GM12878 (cell line): ENCODE measurements around the gene KPTN. TPM values are rescaled to one million over a fixed set of nuclear protein-coding genes. Genes with fewer than 3 reads are reported as not detected.
A peak's percentile ranks its signal among the peaks of the same experiment; 100 is the strongest.

Experiments
- ATAC-seq: fragments of 200-7000 bp; cut with Tn5 transposase; 3 replicates; pipeline ENCODE4 v1.9.1; 2020; ENCODE audit warnings: mild to moderate bottlenecking, moderate library complexity
- BruUV-seq: library from RNA; stranded (reverse); fragments of 400-500 nt; replicated peaks from 2 replicates; lab custom pipeline; 2021; lab: Mats Ljungman, UMichigan
- CTCF ChIA-PET: fragments of 300-600 bp; sonication (Branson Sonifier 250); formaldehyde crosslinking; extraction: SDS; loops from one replicate; lab custom pipeline; 2021; ENCODE audit warnings: inconsistent platforms; lab: Yijun Ruan, JAX
- POLR2A ChIA-PET: fragments of 350-600 bp; formaldehyde crosslinking; extraction: SDS; loops from one replicate; lab custom pipeline; 2021; ENCODE audit warnings: inconsistent platforms; lab: Charles Lee
- RAD21 ChIA-PET: fragments of 300-600 bp; sonication (Branson Sonifier 250); formaldehyde crosslinking; loops from one replicate; lab custom pipeline; 2023; ENCODE audit warnings: antibody characterized with exemption; ENCODE audit not compliant: unreplicated experiment; lab: Charles Lee
- SMC1A ChIA-PET: fragments of 300-600 bp; sonication (Branson Sonifier 250); formaldehyde crosslinking; loops from one replicate; lab custom pipeline; 2023; ENCODE audit not compliant: unreplicated experiment, uncharacterized antibody; lab: Charles Lee
- DNase-seq: peaks from one replicate; pipeline ENCODE4 v3.0.0-alpha.2; 2011; ENCODE audit warnings: low read depth, low spot score
- FAIRE-seq: peaks from 3 replicates; lab custom pipeline; 2011; peaks lifted over from hg19 to GRCh38; lab: Jason Lieb, UNC
- H2AFZ ChIP-seq: 2 replicates; pipeline ENCODE4 v1.6.0; 2011; ENCODE audit warnings: low read depth, low read length, control low read depth; ENCODE audit not compliant: control insufficient read depth
- H3K27ac ChIP-seq: 2 replicates; pipeline ENCODE4 v1.5.1; 2011; ENCODE audit warnings: control low read depth; ENCODE audit not compliant: control insufficient read depth, insufficient read depth
- H3K27me3 ChIP-seq, 2 experiments: replicated peaks in 1 of 2; 2 replicates each; pipeline versions ENCODE4 v1.6.0 to v1.6.1; 2011; ENCODE audit warnings: low read length in 1 of 2; ENCODE audit not compliant: control insufficient read depth in 2 of 2, insufficient read depth in 2 of 2
- H3K36me3 ChIP-seq, 2 experiments: 2 replicates each; pipeline ENCODE4 v1.5.1; 2011; ENCODE audit warnings: low read length in 1 of 2; ENCODE audit not compliant: control insufficient read depth in 2 of 2, insufficient read depth in 2 of 2
- H3K4me1 ChIP-seq: 2 replicates; pipeline ENCODE4 v1.6.1; 2011; ENCODE audit warnings: mild to moderate bottlenecking, low read length, moderate library complexity, mixed read lengths; ENCODE audit not compliant: control insufficient read depth, insufficient read depth
- H3K4me2 ChIP-seq: 2 replicates; pipeline ENCODE4 v1.6.0; 2011; ENCODE audit warnings: control low read depth; ENCODE audit not compliant: control insufficient read depth, insufficient read depth
- H3K4me3 ChIP-seq: fragments of 200-600 bp; sonication (generic); 2 replicates; pipeline ENCODE4 v1.5.1; 2016
- H3K79me2 ChIP-seq: 2 replicates; pipeline ENCODE4 v1.6.0; 2011; ENCODE audit warnings: low read length; ENCODE audit not compliant: control insufficient read depth, insufficient read depth
- H3K9ac ChIP-seq: 2 replicates; pipeline ENCODE4 v1.8.0; 2011; ENCODE audit warnings: low read length, control low read depth, mixed read lengths; ENCODE audit not compliant: control insufficient read depth, insufficient read depth
- H3K9me3 ChIP-seq: replicated peaks from 3 replicates; pipeline ENCODE4 v1.5.1; 2011; ENCODE audit warnings: mild to moderate bottlenecking, low read length; ENCODE audit not compliant: control insufficient read depth, insufficient read depth
- H4K20me1 ChIP-seq: 2 replicates; pipeline ENCODE4 v1.6.0; 2011; ENCODE audit not compliant: control insufficient read depth, insufficient read depth
- CBFB ChIP-seq: IDR thresholded peaks from 2 replicates; pipeline ENCODE4 v1.6.1; 2016; ENCODE audit warnings: antibody characterized with exemption, low read depth
- HCFC1 ChIP-seq: fragments of 150-350 bp; IDR thresholded peaks from 2 replicates; pipeline ENCODE4 v1.6.1; 2014; ENCODE audit warnings: low read length
- IKZF1 ChIP-seq: fragments of 450-650 bp; conservative IDR thresholded peaks from 2 replicates; pipeline ENCODE4 v1.6.1; 2017; ENCODE audit warnings: antibody characterized with exemption, mild to moderate bottlenecking
- NBN ChIP-seq: fragments of 450-650 bp; IDR thresholded peaks from 2 replicates; pipeline ENCODE4 v1.6.1; 2016
- PAX8 ChIP-seq: fragments of 450-650 bp; IDR thresholded peaks from 2 replicates; pipeline ENCODE4 v1.6.1; 2017; ENCODE audit warnings: mild to moderate bottlenecking, moderate library complexity
- POLR2AphosphoS5 ChIP-seq: IDR thresholded peaks from 2 replicates; pipeline ENCODE4 v1.6.1; 2011; ENCODE audit warnings: mild to moderate bottlenecking, low read length, inconsistent platforms
- RAD21 ChIP-seq: IDR thresholded peaks from 2 replicates; pipeline ENCODE4 v1.6.1; 2011; ENCODE audit warnings: mild to moderate bottlenecking, low read depth, low read length, moderate library complexity; ENCODE audit not compliant: insufficient read depth
- SIN3A ChIP-seq: IDR thresholded peaks from 2 replicates; pipeline ENCODE4 v1.6.1; 2012; ENCODE audit warnings: low read depth, low read length, improper control_type of control experiment
- SMAD1 ChIP-seq: fragments of 450-650 bp; IDR thresholded peaks from 2 replicates; pipeline ENCODE4 v1.6.1; 2018; ENCODE audit warnings: mild to moderate bottlenecking, low read depth; ENCODE audit not compliant: partially characterized antibody
- WGBS: methylation state at CpG from one replicate; pipeline ENCODE4 v1.1.6; 2016; ENCODE audit warnings: low lambda C conversion rate; ENCODE audit not compliant: insufficient replicate concordance, insufficient coverage; ENCODE audit errors: missing lambda C conversion rate; 5-methylcytosine and 5-hydroxymethylcytosine counted together
- in situ Hi-C: fragments of 300-500 bp; cut with MboI; formaldehyde crosslinking; loops from 9 replicates; pipeline ENCODE4 v1.14.3; 2018; ENCODE audit warnings: mixed read lengths
- intact Hi-C: fragments of 100-400 bp; cut with micrococcal nuclease; formaldehyde crosslinking; loops from one replicate; pipeline ENCODE4 v1.14.2; 2022; ENCODE audit not compliant: unreplicated experiment
- polyA plus RNA-seq, 11 experiments: library from polyadenylated mRNA; depleted of rRNA in 4 of 11; unstranded in 6 of 11; stranded (reverse) in 5 of 11; fragments of >200 nt; fragmentation: Nextera tagmentation in 4 of 11; fragmentation: Illumina TruSeq in 1 of 11; extraction: Ambion mirVana in 4 of 11; extraction: Trizol in 1 of 11; gene quantifications; 1 replicate in 1 of 11; 2 replicates in 10 of 11; pipeline versions ENCODE4 v1.2.1 to v1.2.3, GENCODE V29; 2011 to 2016; ENCODE audit warnings: inconsistent platforms in 2 of 11, missing spikeins in 2 of 11, low read depth in 1 of 11
- total RNA-seq, 4 experiments: library from RNA; depleted of rRNA in 3 of 4; stranded (reverse); fragments of >200 nt in 3 of 4; fragmentation: Illumina TruSeq in 1 of 4; extraction: Trizol in 1 of 4; gene quantifications; 2 replicates each; pipeline versions ENCODE4 v1.2.1 to v1.2.3, GENCODE V29; 2013 to 2021
- TF ChIP-seq, protein P1 (sequence below): IDR thresholded peaks from 2 replicates; pipeline ENCODE4 v1.6.1; 2012; ENCODE audit warnings: mild to moderate bottlenecking, low read depth, low read length
- TF ChIP-seq, protein P2 (sequence below): IDR thresholded peaks from 2 replicates; pipeline ENCODE4 v1.6.1; 2011; ENCODE audit warnings: low read depth, mild to moderate bottlenecking, low read length, moderate library complexity, borderline replicate concordance; ENCODE audit errors: extremely low read depth
- TF ChIP-seq, protein P3 (sequence below): IDR thresholded peaks from 2 replicates; pipeline ENCODE4 v1.6.1; 2012; ENCODE audit warnings: low read depth, low read length, improper control_type of control experiment

KPTN gene
- total and polyA plus RNA-seq, 10 of the 15 experiments (the other 5 are each of a cell fraction or from before 2014, with no cell fraction given) = 0.60 to 10.1 (median 6.0) TPM

DNA sequence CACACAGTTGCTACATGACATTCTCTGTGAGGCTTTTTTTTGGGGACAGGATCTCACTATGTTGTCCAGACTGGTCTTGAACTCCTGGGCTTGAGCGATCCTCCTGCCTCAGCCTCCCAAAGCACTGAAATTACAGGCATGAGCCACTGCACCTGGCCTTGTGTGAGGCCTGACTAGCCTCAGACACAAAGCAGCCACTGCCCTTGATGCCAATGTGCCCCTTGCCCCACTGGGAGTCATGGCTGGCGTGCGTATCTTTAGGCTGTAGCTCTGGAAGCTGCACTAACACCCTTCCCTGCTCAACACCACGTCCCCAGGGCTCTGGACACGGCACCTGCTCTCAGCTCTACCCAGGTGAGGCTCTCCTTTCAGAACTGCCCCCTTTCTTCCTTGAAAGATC lies 14.5 kb upstream of the KPTN start:
- no peak for FAIRE-seq
- H3K4me3 ChIP-seq = no peak overlapping the region
- H2AFZ ChIP-seq = no peak overlapping the region
- RAD21 ChIA-PET = interaction anchor here (1.4 kb wide), 1 partner anchor 60 kb away, joined by 4 read pairs; no protein-coding TSS in a partner anchor
- ATAC-seq = no peak
- peaks cover 27 to 32% of the 10 kb centered on the region in 2 experiments for H3K36me3 ChIP-seq
- no peaks in the 10 kb centered on the region; the same call in 1 of the 2 replicates for H4K20me1 ChIP-seq
- no peaks in the 10 kb centered on the region for H3K9me3 ChIP-seq
- no peaks in the 10 kb centered on the region for H3K27me3 ChIP-seq
- SMC1A ChIA-PET = no interaction called here
- CTCF ChIA-PET = no interaction called here
- no peak overlapping the region for H3K4me2 ChIP-seq
- in situ Hi-C loops = no loop called here
- intact Hi-C loops = no loop called here
- POLR2A ChIA-PET = interaction anchor here (1.2 kb wide), 1 partner anchor 12 kb away, joined by 3 read pairs; no protein-coding TSS in a partner anchor
- H3K79me2 ChIP-seq = no peaks in the 10 kb centered on the region; the same call in 1 of the 2 replicates
- no peak for TF ChIP-seq IKZF1
- peak; percentile 62; the same call in 1 of the 2 replicates for TF ChIP-seq POLR2AphosphoS5
- DNase-seq = no peak
- no peak overlapping the region for H3K27ac ChIP-seq
- WGBS = 85% methylated on average over 5 of the region's 5 CpGs
- H3K4me1 ChIP-seq = no peaks in the 10 kb centered on the region
- no peak overlapping the region for H3K9ac ChIP-seq
- no TSS peak for BruUV-seq

DNA sequence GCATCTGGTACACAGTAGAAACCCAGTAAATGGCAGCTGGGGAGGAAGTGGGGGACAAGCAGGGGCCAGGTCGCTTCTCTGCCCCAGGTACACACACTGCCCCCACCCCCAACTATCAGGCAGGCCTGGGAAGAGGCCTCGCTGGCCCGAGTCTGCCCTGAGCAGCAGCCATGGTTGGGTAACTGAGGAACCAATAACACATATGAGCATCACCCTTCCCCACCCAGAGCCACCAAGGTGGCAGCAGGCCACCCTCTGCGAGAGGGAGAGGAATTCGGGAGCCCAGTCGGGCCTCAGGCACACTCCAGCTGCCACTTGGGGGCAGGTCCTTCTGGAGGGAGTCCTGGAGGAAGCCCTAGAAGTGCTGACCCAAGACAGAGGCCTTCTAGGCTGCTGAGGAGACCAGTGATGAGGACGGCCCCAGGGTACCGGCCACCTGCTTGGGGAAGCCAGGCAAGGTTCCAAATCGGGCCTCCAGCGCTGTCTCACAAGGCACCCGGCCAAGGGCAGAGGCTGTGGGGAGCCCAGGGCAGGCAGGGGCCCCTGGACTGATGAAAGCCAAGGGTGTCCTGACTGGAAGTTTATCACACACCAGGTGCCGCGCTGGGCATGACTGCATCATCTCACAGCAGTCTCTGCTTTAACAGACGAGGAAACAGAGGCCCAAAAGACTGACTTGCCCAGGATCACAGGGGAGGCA lies 14.0 kb upstream of the KPTN start:
- H4K20me1 ChIP-seq = no peaks in the 10 kb centered on the region; the same call in 1 of the 2 replicates
- no peak overlapping the region for H3K4me3 ChIP-seq
- ChIA-PET RAD21 (no interaction called here), CTCF (interaction anchor here (1.0 kb wide), 1 partner anchor 10 kb away, joined by 3 read pairs; no protein-coding TSS in a partner anchor), POLR2A (no interaction called here), SMC1A (no interaction called here)
- FAIRE-seq (no peak), ATAC-seq (no peak), DNase-seq (no peak)
- no peak overlapping the region for H3K4me2 ChIP-seq
- BruUV-seq = no TSS peak
- no peaks in the 10 kb centered on the region for H3K27me3 ChIP-seq
- peaks cover 22 to 33% of the 10 kb centered on the region in 2 experiments for H3K36me3 ChIP-seq
- H3K79me2 ChIP-seq = no peaks in the 10 kb centered on the region; the same call in 1 of the 2 replicates
- H3K9ac ChIP-seq = no peak overlapping the region
- in situ Hi-C loops = no loop called here
- WGBS = 92% methylated on average over 14 of the region's 14 CpGs
- no peaks in the 10 kb centered on the region for H3K9me3 ChIP-seq
- H2AFZ ChIP-seq = no peak overlapping the region
- no peak overlapping the region for H3K27ac ChIP-seq
- H3K4me1 ChIP-seq = no peaks in the 10 kb centered on the region
- intact Hi-C loops = no loop called here
- no peak for TF ChIP-seq SMAD1
- TF ChIP-seq, protein P1, sequence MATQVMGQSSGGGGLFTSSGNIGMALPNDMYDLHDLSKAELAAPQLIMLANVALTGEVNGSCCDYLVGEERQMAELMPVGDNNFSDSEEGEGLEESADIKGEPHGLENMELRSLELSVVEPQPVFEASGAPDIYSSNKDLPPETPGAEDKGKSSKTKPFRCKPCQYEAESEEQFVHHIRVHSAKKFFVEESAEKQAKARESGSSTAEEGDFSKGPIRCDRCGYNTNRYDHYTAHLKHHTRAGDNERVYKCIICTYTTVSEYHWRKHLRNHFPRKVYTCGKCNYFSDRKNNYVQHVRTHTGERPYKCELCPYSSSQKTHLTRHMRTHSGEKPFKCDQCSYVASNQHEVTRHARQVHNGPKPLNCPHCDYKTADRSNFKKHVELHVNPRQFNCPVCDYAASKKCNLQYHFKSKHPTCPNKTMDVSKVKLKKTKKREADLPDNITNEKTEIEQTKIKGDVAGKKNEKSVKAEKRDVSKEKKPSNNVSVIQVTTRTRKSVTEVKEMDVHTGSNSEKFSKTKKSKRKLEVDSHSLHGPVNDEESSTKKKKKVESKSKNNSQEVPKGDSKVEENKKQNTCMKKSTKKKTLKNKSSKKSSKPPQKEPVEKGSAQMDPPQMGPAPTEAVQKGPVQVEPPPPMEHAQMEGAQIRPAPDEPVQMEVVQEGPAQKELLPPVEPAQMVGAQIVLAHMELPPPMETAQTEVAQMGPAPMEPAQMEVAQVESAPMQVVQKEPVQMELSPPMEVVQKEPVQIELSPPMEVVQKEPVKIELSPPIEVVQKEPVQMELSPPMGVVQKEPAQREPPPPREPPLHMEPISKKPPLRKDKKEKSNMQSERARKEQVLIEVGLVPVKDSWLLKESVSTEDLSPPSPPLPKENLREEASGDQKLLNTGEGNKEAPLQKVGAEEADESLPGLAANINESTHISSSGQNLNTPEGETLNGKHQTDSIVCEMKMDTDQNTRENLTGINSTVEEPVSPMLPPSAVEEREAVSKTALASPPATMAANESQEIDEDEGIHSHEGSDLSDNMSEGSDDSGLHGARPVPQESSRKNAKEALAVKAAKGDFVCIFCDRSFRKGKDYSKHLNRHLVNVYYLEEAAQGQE = no peak
- TF ChIP-seq, protein P2, sequence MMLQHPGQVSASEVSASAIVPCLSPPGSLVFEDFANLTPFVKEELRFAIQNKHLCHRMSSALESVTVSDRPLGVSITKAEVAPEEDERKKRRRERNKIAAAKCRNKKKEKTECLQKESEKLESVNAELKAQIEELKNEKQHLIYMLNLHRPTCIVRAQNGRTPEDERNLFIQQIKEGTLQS = no peak
- TF ChIP-seq HCFC1 = no peak
- no peak for TF ChIP-seq CBFB
- TF ChIP-seq, protein P3, sequence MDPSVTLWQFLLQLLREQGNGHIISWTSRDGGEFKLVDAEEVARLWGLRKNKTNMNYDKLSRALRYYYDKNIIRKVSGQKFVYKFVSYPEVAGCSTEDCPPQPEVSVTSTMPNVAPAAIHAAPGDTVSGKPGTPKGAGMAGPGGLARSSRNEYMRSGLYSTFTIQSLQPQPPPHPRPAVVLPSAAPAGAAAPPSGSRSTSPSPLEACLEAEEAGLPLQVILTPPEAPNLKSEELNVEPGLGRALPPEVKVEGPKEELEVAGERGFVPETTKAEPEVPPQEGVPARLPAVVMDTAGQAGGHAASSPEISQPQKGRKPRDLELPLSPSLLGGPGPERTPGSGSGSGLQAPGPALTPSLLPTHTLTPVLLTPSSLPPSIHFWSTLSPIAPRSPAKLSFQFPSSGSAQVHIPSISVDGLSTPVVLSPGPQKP = no peak
- no peak for TF ChIP-seq SIN3A
- TF ChIP-seq PAX8 = no peak
- no peak for TF ChIP-seq RAD21
- TF ChIP-seq NBN = no peak
